Spleen (tissue), 11 donors: Measurements from ENCODE around the gene MSL3B.

Experiments
- DNase-seq: peaks from one replicate; pipeline ENCODE4 v3.0.0-alpha.2; 2020
- H3K27ac ChIP-seq, 8 donors: fragments of 200-600 bp; sonication (generic) in 7 of 8; 1 replicate in 4 of 8; 2 replicates in 4 of 8; pipeline versions ENCODE4 v1.5.0 to v1.8.0; 2016 to 2021; ENCODE audit warnings: inconsistent platforms in 4 of 8, mild to moderate bottlenecking in 4 of 8, moderate library complexity in 1 of 8
- H3K27me3 ChIP-seq, 7 donors: fragments of 200-600 bp; sonication (generic) in 6 of 7; replicated peaks in 1 of 7; 1 replicate in 4 of 7; 2 replicates in 3 of 7; pipeline versions ENCODE4 v1.5.0 to v1.8.0; 2016 to 2021; ENCODE audit warnings: inconsistent platforms in 3 of 7, mild to moderate bottlenecking in 1 of 7
- H3K36me3 ChIP-seq, 6 donors: fragments of 200-600 bp; sonication (generic) in 5 of 6; 1 replicate in 4 of 6; 2 replicates in 2 of 6; pipeline versions ENCODE4 v1.5.0 to v1.8.0; 2016 to 2021; ENCODE audit warnings: inconsistent platforms in 2 of 6
- H3K4me1 ChIP-seq, 6 donors: fragments of 200-600 bp; sonication (generic) in 5 of 6; 1 replicate in 3 of 6; 2 replicates in 3 of 6; pipeline versions ENCODE4 v1.5.0 to v1.8.0; 2016 to 2021; ENCODE audit warnings: inconsistent platforms in 3 of 6
- H3K4me3 ChIP-seq, 8 donors: fragments of 200-600 bp; sonication (generic) in 7 of 8; 1 replicate in 4 of 8; 2 replicates in 4 of 8; pipeline versions ENCODE4 v1.5.0 to v1.8.0; 2016 to 2021; ENCODE audit warnings: inconsistent platforms in 4 of 8, mild to moderate bottlenecking in 4 of 8, moderate library complexity in 2 of 8
- H3K9me3 ChIP-seq, 8 donors: fragments of 200-600 bp; sonication (generic) in 7 of 8; 1 replicate in 4 of 8; 2 replicates in 4 of 8; pipeline versions ENCODE4 v1.5.0 to v1.8.0; 2016 to 2021; ENCODE audit warnings: inconsistent platforms in 4 of 8
- POLR2A ChIP-seq, 3 donors: fragments of 450-650 bp; IDR thresholded peaks; one replicate each; pipeline ENCODE4 v1.5.1; 2017; ENCODE audit warnings: antibody characterized with exemption in 3 of 3, mild to moderate bottlenecking in 1 of 3
- POLR2AphosphoS5 ChIP-seq, 3 donors: sonication (generic); formaldehyde crosslinking; IDR thresholded peaks; one replicate each; pipeline ENCODE4 v1.5.1; 2017; ENCODE audit warnings: antibody characterized with exemption in 3 of 3
- WGBS, 5 donors: extraction: QIAGEN DNeasy Blood & Tissue Kit in 3 of 5; methylation state at CpG; one replicate each; pipeline versions ENCODE4 v1.1.5 to v1.1.7; 2013 to 2018; 5-methylcytosine and 5-hydroxymethylcytosine counted together
- intact Hi-C: fragments of 100-400 bp; cut with DNase I; formaldehyde crosslinking; loops from one replicate; pipeline ENCODE4 v1.15.0; 2023; ENCODE audit warnings: low total_unique reads
- TF ChIP-seq, protein P1 (sequence below), 11 experiments: fragments of 200-600 bp in 7 of 11; fragments of 450-650 bp in 4 of 11; sonication (generic) in 4 of 11; IDR thresholded peaks in 8 of 11; conservative IDR thresholded peaks in 3 of 11; 1 replicate in 7 of 11; 2 replicates in 4 of 11; pipeline versions ENCODE4 v1.4.0 to v1.8.0; 2016 to 2021; ENCODE audit warnings: antibody characterized with exemption in 11 of 11, inconsistent platforms in 4 of 11, mild to moderate bottlenecking in 1 of 11
- donor health status: healthy with polysubstance abuse.
- donor health status: DM: no; HTN: no; CAD: no; lungs with moderate emphysema.
- donor health status: DM: no; HTN: no; CAD: no.
- donor health status: Bipolar disorder and iron deficiency.
- donor health status: healthy.
- donor health status: DM: no; HTN: no; CAD: no.
- donor health status: DM: yes; HTN: yes; CAD: no.

Gene MSL3B

DNA sequence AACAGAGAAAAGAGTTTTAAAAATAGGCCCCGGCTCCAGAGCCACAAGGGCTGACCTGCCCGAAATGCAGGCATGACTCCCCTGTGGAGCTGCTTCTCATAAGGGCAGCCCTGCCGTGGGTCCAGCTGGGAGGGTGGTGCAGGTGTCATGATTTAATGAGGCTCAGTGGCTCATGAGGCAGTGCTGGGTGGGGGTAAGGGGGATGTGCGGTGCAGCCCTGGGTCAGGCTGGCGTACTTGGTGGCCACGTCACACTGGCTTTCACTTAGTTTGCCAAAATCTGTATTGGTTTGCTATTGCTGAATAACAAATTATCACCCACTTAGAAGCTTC, 47.4 kb downstream of the MSL3B start:
- peak; percentile 72 for DNase-seq
- 79 to 92% (median 89%) methylated on average over 4 to 6 of the region's 6 CpGs for WGBS, 5 donors
- TF ChIP-seq, protein P1, sequence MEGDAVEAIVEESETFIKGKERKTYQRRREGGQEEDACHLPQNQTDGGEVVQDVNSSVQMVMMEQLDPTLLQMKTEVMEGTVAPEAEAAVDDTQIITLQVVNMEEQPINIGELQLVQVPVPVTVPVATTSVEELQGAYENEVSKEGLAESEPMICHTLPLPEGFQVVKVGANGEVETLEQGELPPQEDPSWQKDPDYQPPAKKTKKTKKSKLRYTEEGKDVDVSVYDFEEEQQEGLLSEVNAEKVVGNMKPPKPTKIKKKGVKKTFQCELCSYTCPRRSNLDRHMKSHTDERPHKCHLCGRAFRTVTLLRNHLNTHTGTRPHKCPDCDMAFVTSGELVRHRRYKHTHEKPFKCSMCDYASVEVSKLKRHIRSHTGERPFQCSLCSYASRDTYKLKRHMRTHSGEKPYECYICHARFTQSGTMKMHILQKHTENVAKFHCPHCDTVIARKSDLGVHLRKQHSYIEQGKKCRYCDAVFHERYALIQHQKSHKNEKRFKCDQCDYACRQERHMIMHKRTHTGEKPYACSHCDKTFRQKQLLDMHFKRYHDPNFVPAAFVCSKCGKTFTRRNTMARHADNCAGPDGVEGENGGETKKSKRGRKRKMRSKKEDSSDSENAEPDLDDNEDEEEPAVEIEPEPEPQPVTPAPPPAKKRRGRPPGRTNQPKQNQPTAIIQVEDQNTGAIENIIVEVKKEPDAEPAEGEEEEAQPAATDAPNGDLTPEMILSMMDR (IDR thresholded peaks at IDR 0.05 in 8 of 11, conservative IDR thresholded peaks at IDR 0.05 in 3 of 11), result no peak
- no peak for TF ChIP-seq POLR2A (IDR thresholded peaks at IDR 0.05)
- no peak for TF ChIP-seq POLR2AphosphoS5 (IDR thresholded peaks at IDR 0.05)
- H3K9me3 ChIP-seq, result peaks cover 0 to 4% (median 0%) of the 10 kb centered on the region in 8 donors
- H3K4me3 ChIP-seq, result no peak overlapping the region
- no peak overlapping the region for H3K27ac ChIP-seq
- peaks cover 0 to 9% (median 0%) of the 10 kb centered on the region in 7 donors for H3K27me3 ChIP-seq
- H3K36me3 ChIP-seq, result no peaks in the 10 kb centered on the region
- intact Hi-C loops, result no loop called here
- no peaks in the 10 kb centered on the region for H3K4me1 ChIP-seq

DNA sequence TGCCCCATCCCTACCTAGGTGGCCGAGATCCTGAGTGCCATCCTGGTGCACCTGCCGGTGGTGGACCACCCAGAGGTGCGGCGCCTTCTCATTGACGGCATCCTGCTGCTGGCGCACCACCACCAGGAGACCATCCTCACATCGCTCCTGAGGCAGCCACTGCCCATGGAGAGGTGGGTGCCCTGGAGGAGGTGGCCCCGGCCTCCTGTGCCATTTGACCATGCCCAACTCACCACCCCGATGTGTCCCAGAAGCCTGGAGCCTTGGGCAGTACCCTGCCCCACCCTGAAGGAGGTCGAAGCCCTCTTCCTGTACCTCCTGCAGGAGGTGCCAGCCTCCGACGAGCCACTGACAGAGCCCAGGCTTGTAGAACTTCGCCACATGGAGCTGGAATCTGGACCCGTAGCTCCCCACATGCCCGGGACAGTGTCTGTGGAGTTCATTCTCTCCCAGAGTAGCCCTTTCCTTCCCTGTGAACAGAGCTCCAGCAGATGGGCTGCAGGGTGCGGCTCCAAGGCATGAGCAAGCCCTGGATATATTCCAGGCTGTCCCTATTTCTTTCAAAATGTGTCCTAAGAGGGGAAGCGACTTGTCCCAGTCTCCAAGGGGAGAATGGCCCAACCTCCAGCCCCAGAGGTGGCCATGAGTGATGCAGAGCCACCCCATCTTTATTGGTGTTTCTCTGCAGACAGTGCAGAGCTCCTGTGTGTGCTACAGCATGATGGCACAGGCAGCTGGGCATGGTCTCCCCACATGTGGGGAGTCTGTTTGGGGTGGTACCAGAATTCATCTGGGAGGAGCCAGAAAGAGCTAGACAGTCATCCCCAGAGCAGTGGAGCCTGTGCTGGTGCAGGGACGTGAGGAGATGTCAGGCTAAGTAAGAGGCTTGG, 48.1 kb downstream of the MSL3B start:
- WGBS, 5 donors, result 78 to 88% (median 84%) methylated on average over 14 to 18 of the region's 18 CpGs
- TF ChIP-seq POLR2AphosphoS5 (IDR thresholded peaks at IDR 0.05) (no peak), POLR2A (IDR thresholded peaks at IDR 0.05) (no peak)
- TF ChIP-seq, protein P1 (IDR thresholded peaks at IDR 0.05 in 8 of 11, conservative IDR thresholded peaks at IDR 0.05 in 3 of 11), result no peak
- Histone ChIP-seq H3K9me3 (peaks cover 0 to 4% (median 0%) of the 10 kb centered on the region in 8 donors), H3K36me3 (no peaks in the 10 kb centered on the region), H3K27me3 (peaks cover 0 to 9% (median 0%) of the 10 kb centered on the region in 7 donors), H3K4me3 (no peak overlapping the region), H3K27ac (no peak overlapping the region), H3K4me1 (no peaks in the 10 kb centered on the region)
- peak; percentile 58 for DNase-seq
- intact Hi-C loops, result no loop called here

DNA sequence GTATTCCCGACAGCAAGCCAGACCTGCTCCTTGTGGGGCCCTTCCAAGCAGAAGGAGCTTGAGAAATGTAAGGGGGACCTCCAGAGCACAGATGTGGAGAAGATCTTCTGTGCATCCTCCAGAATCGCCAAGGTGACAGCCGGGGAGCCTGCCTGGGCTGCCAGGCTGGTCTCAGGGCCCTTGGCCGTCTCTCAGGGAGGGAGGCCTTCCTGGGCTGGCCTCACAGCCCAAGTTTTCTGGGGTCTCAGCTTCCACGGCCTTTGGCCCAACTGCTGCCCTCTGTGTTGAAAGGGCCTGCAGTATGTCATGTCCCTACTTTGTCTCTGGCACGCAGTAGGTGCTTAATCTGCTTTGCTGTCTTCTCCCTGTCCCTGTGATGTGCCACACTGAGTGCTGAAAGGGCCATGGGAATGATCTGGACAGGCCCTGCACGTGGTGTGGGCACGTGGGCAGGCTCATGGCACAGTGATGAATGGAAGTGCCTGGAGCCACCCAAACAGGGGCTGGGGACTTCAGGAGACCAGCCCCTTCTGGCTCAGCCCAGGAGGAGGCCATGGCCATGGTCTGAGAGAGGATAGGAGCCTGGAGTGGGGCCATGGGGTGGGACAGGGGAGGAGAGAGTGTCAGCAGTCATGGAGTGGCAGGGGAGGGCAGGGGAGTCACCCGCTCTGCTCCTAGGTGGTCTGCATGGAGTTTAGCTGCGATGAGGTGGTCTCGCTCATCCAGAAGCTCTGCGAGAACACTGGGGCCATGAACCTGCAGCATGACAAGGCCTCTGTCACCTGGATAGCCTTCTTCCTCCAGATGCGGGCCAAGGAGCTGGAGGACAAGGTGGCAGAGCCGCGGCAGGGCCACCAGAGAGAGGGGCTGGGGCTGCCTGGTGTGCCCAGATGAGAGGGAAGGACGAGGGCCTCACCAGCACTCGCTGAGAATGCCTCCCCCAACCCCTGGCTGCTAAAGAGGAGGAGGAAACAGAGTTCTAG, 49.3 kb downstream of the MSL3B start:
- no peaks in the 10 kb centered on the region for H3K4me1 ChIP-seq
- 62 to 80% (median 74%) methylated on average over 10 to 17 of the region's 17 CpGs for WGBS, 5 donors
- no peak overlapping the region for H3K4me3 ChIP-seq
- no peaks in the 10 kb centered on the region for H3K36me3 ChIP-seq
- TF ChIP-seq POLR2AphosphoS5 (IDR thresholded peaks at IDR 0.05) (no peak), POLR2A (IDR thresholded peaks at IDR 0.05) (no peak)
- TF ChIP-seq, protein P1 (IDR thresholded peaks at IDR 0.05 in 8 of 11, conservative IDR thresholded peaks at IDR 0.05 in 3 of 11), result no peak
- H3K27ac ChIP-seq, result no peak overlapping the region
- intact Hi-C loops, result no loop called here
- DNase-seq, result peak; percentile 60
- H3K27me3 ChIP-seq, result peaks cover 0 to 13% (median 0%) of the 10 kb centered on the region in 7 donors
- peaks cover 0 to 4% (median 0%) of the 10 kb centered on the region in 8 donors for H3K9me3 ChIP-seq
